Liver (tissue), 3 donors: ENCODE measurements around the gene RGS10.

Source experiments
- CTCF ChIP-seq: fragments of 150-350 bp; IDR thresholded peaks from 2 replicates; pipeline ENCODE4 v1.5.1; 2017; ENCODE audit warnings: improper control_type of control experiment, low read depth, low read length; ENCODE audit not compliant: missing input control
- GABPA ChIP-seq, 2 donors: IDR thresholded peaks in 1 of 2; conservative IDR thresholded peaks in 1 of 2; 2 replicates each; pipeline ENCODE4 v1.6.1; 2016; ENCODE audit warnings: antibody characterized with exemption in 2 of 2, mild to moderate bottlenecking in 1 of 2, moderate library complexity in 1 of 2
- HNF4G ChIP-seq: IDR thresholded peaks from 2 replicates; pipeline ENCODE4 v1.6.1; 2016; ENCODE audit warnings: antibody characterized with exemption
- MAX ChIP-seq: IDR thresholded peaks from 2 replicates; pipeline ENCODE4 v1.6.1; 2016; ENCODE audit warnings: antibody characterized with exemption
- RAD21 ChIP-seq, 2 donors: IDR thresholded peaks; 2 replicates each; pipeline ENCODE4 v1.6.1; 2016; ENCODE audit warnings: antibody characterized with exemption in 2 of 2, mild to moderate bottlenecking in 2 of 2
- RXRA ChIP-seq, 2 donors: IDR thresholded peaks; 2 replicates each; pipeline ENCODE4 v1.6.1; 2017 to 2018; ENCODE audit warnings: antibody characterized with exemption in 2 of 2, mild to moderate bottlenecking in 1 of 2
- TAF1 ChIP-seq: conservative IDR thresholded peaks from 2 replicates; pipeline ENCODE4 v1.6.1; 2016; ENCODE audit warnings: antibody characterized with exemption, mild to moderate bottlenecking
- YY1 ChIP-seq: IDR thresholded peaks from 2 replicates; pipeline ENCODE4 v1.6.1; 2016; ENCODE audit warnings: antibody characterized with exemption, mild to moderate bottlenecking
- donor health status: healthy.
- donor health status: healthy.

- TF ChIP-seq GABPA (IDR thresholded peaks at IDR 0.05 in 1 of 2, conservative IDR thresholded peaks at IDR 0.05 in 1 of 2) (no peak), CTCF (no peak), YY1 (no peak), MAX (no peak), RXRA (IDR thresholded peaks at IDR 0.05) (no peak), TAF1 (no peak), HNF4G (no peak), RAD21 (IDR thresholded peaks at IDR 0.05) (no peak)
Observed at GRCh38 chr10:119466655-119467054, 75.9 kb downstream of the RGS10 start.
